T1000 (cell line): ENCODE results near the gene SRA1.
A peak's percentile ranks its signal among the peaks of the same experiment; 100 is the strongest.
"Not testable (repeated sequence)": the region's sequence is repeated elsewhere in the genome, so short reads cannot be mapped to it uniquely, and the experiment has no call there.

ENCODE experiments used
- DNase-seq: peaks from one replicate; lab custom pipeline; 2025; ENCODE audit warnings: mixed read lengths; lab: John Stamatoyannopoulos, UW

SRA1 gene

DNA sequence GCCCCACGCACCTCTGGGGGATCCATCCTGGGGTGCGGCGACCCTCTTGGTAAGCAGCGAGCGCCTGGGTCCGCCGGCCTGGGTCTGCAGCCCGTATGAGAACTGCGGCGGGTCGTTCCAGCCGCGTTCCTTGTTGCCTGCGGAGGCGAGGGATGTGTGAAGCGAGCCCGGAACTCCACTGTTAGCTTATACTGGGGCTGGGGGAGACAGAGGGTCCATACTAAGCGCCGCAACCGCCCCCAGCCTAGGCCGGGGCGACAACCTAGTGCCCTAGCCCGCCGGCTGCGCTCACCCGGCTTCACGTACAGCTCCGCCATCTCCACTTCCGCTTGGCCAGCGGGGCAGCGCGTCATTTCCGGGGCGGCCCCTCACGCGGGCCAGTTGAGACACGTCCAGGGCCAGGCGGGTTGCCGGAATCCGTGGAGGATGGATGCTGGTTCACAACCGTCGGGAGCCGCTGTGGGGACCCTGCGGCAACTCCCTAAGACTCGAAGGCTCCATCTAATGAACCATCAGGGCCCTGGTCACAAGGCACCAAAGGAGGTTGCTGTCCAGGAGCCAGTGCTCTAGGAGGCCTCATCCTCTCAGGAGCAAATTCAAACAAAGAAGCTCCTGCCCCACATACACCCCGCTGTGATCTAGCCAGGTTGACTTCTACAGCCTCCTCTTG, at the start of gene SRA1:
Gene SRA1, minus strand, starts transcription at position 338 of the 670 bp plus-strand sequence. Its CDS starts 21 bp downstream, at position 317.
- peak; percentile 80 for DNase-seq

DNA sequence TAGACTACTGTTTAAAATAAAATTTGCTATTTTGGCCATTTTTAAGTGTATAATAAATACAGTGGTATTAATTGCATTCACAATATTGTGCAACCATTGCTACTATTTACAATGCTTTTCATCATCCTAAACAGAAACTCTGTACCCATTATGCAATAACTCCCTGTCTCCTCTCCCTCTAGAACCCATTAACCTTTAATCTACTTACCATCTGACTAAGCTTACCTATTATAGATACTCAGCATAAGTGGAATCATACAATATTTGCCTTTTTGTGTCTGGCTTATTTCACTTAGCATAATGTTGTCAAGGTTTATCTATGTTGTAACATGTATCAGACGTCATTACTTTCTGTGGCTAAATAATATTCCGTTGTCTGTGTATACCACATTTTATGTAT, 49.8 kb upstream of the SRA1 start:
- no peak for DNase-seq

DNA sequence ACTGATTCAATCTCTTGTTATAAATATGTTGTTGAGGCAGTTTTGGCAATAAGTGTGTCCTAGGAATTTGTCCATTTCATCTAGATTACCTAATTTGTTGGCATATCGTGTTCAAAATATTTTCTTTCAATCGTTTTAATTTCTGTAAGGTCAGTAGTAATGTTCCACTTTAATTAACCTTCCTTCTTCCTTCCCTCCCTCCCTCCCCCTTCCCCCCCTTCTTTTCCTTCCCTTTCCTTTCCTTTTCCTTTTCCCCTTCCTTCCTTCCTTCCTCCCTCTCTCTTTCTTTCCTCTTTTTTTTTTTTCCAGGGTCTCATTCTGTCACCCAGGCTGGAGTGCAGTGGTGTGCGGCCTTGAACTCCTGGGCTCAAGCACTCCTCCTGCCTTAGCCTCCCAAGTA, 48.6 kb upstream of the SRA1 start:
- no peak for DNase-seq

DNA sequence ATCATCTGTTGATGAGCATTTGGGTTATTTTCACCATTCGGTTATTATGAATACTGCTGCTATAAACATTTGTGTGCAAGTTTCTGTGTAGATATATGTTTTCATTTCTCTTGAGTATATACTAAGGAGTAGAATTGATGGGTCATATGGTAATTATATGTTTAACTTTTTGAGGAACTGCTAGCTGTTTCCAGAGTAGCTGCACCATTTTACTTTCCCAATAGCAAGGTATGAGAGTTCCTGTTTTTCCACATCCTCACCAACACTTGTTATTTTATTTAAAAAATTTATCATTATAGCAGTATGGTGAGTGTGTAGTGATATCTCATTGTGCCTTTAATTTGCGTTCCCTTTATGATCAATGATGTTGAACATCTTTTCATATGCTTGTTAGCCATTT, 46.5 kb upstream of the SRA1 start:
- DNase-seq: no peak

DNA sequence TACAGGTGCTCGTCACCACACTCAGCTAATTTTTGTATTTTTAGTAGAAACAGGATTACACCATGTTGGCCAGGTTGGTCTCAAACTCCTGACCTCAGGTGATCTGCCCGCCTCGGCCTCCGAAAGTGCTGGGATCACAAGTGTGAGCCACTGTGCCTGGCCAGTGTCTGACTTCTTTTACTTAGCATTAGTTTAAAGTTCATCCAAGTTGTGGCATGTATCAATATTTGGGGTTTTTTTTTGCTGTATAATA, 46.1 kb upstream of the SRA1 start:
- not testable (repeated sequence) for DNase-seq

DNA sequence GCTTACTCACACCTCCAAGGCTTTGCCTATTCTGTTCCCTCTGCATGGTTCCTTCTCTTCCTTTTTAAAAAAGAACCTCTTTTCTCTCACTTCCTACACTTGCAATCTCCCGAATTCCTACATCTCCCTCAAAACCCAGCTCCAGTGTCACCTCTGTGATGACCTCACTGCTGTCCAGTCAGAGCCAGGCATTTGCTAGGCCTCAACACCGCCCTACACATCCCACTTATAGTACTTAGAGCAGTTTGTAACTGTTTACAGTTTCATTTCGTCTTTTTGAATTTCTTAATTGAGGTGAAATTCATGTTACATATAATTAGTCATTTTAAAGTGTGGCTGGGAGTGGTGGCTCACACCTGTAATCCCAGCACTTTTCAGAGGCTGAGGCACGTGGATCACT, 44.9 kb upstream of the SRA1 start:
- DNase-seq: no peak

DNA sequence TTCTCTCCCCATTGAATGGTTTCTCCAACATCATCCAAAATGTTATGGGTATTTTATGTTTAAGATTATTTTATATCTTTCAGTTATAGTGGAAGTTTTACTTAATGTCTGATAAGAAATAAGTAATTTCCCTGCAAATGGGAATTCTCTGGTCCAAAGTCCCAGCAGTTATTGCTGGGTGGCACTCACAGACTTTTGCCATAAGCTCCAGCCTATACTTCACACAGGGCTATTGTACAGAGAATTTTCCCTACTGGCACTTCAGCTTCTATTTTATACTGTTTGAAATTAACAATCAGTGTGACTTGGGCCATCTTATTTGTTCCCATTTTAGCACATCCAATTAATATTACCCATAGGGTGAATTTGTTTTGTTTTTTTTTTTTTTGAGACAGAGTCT, 42.8 kb upstream of the SRA1 start:
- DNase-seq: no peak

DNA sequence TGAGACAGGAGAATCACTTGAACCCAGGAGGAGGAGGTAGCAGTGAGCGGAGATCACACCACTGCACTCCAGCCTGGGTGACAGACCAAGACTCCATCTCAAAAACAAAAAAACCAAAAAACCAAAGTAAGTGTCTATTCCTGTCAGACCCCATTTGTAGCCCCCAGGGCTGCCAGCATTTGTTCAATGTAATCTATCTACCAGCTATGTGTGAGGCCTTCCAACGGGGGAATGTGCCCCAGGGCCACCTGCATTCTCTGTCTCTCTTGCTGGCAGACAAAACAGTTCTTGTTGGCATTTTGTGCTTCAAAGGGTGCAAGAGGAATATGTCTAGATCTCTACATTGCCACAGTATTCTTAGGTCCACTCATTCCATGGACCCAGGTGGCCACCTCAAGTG, 41.6 kb upstream of the SRA1 start:
- no peak for DNase-seq

DNA sequence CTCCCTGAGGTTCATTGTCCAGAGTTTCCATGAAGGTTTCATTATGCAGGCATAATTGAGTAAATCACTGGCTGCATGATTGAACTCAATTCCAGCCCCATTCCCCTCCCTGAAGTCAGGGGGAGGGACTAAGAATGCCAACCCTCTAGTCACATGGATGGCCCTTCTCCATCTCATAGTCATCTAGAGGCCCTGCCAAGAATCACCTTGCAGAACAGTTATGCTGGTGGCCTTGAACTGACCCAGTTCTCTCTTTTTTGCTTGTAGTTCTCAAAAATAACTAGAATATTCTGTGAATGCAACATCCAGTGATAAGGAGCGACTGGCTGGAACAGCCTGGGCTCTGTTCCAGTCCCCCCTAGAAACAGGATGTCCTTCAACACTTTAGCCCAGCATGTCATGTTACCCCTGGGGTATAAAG, 39.1 kb upstream of the SRA1 start:
- no peak for DNase-seq

DNA sequence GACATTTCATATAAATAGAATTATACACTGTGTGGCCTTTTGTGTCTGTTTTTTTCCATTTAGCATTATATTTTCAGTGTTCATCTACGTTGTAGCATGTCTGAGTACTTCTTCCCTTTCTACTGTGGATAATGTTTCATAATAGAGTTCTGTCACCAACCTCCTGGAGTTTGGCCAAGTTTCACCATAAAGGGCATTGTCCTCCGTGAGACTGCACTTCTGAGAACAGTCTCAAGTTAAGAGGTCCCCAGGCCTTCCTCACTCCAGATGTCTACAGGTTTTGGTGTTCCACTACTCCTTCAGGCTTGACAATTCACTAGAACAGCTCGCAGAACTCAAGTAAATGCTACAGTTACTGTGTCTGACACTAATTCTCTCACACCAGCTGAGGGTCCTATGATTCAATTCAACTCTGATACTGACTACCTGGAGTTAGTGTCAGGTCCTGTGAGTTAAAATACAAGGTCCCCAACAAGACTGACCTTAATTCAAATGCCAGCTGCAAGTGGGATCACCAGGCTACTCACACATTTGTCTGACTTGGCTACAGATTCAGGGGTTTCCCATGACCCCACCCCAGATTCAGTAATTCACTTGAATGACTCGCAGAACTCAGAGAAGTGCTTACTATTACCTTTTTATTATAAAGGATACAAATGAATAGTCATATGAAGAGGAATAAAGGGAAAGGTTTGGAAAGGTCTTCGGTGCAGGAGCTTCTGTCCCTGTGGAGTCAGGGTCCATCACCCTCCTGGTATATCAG, 38.4 kb upstream of the SRA1 start:
- no peak for DNase-seq

DNA sequence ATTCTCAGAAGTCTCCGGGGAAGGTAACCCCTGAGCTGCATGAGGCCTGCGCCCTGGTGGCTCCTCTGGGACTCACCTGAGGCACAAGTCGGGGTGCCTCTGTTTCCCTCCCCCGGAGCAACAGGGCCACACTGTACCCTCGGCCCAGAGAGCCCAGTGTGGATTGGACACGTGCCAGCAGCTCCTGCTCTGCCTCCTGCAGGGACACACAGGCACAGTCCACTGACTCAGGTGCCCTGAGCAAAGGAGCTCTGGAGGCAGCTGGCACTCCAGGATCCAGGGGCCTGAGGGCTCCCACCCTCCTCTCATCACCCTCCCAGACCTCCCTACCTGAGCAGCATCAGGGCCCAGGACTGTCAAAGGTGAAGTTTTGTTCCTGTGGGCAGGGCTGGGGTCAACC, 36.9 kb upstream of the SRA1 start:
- DNase-seq: no peak

DNA sequence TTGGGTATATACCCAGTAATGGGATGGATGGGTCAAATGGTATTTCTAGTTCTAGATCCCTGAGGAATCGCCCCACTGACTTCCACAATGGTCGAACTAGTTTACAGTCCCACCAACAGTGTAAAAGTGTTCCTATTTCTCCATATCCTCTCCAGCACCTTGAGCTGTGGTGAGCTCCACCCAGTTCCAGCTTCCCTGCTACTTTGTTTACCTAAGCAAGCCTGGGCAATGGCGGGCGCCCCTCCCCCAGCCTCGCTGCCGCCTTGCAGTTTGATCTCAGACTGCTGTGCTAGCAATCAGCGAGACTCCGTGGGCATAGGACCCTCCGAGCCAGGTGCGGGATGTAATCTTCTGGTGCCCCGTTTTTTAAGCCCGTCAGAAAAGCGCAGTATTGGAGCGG, 35.8 kb upstream of the SRA1 start:
- DNase-seq: not testable (repeated sequence)

DNA sequence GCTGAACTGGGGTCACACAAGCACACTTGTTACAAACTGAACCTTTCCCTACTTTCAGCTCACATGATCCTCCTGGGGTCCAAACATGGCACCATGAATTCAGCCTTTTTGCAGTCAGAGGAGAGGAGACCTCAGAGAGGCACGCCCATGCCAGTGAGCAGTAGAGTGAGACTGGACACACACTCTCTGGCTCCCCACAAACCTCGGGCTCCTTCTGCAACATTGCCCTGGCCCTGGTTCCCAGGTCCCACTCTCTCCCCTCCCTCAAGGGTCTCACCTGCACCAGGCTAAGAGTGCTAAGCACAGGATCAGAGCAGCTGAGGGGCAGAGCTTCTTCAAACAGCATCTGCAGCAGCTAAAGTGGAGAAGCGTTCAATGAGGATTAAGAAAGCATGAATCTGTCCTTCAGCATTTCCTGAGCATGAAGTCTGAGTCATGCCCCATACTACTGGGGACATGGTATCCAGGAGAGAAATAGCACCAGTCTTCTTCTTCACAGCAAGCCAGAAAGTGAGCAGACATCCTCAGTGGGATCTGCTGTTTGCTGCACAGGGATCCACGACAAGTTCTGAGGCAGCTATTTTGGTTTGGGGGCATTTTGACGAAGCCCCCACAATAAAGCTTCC, 34.6 kb upstream of the SRA1 start:
- DNase-seq: no peak

DNA sequence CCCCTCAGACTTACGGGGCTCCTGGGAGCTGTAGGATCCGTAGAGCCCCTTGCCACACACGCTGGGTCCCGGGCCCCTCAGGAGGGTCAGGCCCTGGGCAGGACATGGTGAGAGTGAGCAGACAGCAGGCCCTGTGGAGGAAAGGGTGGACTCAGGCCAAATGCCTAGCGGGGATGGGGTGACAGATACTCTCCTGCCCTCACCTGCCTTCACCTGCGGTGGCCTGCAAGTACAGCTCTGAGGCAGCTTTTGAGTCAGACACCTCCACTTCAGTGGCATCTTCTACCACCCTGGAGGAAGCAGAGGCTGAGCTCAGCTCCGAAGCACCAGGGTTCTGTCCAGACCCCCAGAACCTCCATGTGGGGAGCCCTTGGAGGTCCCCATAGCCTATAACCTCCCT, 33.6 kb upstream of the SRA1 start:
- DNase-seq: no peak

DNA sequence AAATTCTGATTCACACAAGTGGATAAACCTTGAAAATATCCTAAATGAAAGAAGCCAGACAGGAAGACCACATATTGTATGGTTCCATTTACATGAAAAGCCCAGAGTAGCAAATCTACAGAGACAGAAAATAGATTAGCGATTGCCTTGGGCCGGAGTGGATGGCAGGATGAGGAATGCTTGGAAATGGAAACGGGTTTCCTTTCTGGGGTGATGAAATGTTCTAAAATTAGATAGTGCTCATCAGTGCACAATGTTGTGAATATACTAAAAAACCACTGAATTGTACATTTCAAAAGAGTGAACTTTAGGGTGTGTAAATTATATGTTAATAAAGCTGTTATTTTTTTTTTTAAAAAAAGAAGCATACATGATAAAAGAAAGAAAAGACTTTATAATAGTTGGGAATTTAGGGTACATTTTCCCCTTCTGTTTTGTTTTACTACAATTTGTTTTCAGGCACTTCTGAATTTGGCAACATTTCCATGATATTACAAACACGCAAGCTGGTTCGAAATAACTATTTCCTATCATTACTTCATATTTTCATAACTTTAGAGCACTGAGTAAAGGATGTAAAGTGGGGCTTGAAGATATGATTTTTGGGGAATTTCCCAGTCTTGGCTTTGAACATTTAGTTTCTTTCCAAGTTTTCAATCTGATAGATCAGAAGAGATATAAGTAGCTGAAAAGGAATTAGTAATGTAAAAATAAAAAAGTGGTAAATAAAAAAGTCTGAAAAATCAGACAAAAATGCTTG, 31.2 kb upstream of the SRA1 start:
- DNase-seq: no peak

DNA sequence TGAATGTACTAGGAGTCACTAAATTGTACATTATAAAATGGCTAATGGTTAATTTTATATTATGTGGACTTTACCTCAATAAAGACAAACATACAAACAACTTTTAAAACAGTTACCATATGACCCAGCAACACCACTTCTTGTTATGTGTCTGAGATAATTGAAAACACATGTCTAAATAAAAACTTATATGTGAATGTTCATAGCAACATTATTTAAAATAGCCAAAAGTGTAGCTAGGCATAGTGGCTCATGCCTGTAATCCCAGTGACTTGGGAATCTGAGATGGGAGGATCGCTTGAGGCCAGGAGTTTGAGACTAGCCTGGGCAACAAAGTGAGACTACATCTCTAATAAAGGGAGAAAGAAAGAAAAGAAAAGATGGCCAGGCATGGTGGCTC, 30.2 kb upstream of the SRA1 start:
- no peak for DNase-seq

DNA sequence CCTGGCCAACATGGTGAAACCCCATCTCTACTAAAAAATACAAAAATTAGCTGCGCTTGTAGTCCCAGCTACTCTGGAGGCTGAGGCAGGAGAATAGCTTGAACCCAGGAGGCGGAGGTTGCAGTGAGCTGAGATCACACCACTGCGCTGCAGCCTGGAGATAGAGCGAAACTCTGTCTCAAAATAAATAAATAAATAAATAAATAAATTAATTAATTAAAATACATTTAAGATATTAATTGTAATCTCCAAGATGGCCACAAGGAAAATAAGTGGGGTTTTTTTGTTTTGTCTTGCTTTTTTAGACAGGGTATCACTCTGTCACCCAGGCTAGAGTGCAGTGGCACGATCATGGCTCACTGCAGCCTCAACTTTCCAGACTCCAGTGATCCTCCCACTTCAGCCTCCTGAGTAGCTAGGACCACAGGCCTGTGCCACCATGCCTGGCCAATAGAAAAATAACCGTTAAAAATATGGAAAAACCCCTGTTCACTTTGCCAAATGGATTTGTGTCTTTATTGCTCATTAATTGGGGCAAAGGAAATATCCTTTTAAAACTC, 22.0 kb upstream of the SRA1 start:
- DNase-seq: not testable (repeated sequence)

DNA sequence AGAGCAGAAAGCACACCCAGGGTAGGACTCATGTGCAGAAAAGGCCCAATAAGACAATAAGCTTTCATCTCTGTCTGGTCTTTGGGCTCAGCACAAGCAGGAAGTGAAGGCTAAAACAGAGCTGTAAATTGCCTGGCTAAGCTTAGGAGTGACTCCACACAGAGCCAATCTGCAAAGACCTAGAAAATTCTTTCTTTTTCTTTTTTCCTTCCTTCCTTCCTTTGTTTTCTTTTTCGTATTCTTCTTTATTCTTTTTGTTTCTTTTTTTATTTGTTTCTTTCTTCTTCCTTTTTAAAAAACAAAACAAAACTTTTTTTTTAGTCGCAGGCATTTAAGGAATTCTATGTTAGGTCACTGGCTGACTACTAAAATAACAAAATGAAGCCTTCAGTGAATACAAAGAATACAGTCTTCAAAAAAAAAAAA, 19.5 kb upstream of the SRA1 start:
- DNase-seq: no peak

DNA sequence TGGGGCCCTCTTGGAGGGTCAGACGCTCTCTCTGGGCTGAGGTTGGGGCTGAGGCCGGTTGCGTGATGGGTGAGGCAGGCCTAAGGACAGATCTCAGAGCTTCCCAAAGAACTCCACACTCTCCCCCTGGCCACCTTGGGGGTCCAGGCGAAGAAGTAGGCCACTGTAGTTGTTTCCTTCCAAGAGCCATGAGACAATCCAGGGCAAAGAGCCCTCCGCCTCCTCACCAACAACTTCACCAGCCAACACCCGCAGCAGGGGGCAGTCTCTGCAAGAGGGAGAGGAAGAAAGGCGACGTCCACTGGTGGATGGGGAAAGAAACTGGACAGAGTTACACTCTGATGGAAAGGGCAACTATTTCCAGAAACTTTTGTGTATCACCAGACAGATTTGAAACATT, 18.0 kb upstream of the SRA1 start:
- DNase-seq: no peak

DNA sequence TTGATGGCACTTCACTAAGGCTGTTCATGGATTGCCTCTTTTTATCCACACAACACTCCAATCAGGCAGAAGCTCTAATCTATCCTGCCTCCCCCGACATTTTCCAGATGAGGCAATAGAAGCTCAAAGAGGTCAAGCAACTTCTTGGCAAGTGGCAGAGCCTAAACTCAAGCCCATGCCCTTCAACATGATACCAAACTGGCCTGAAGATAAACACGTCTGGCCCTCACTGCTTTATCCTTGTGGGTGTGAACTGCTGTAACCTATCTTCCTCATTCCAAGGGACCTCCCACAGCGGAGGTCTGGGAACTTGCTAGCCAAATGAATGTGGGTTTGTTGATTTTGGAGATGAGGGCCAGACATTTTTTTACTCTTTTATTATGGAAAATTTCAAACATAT, 16.9 kb upstream of the SRA1 start:
- no peak for DNase-seq

DNA sequence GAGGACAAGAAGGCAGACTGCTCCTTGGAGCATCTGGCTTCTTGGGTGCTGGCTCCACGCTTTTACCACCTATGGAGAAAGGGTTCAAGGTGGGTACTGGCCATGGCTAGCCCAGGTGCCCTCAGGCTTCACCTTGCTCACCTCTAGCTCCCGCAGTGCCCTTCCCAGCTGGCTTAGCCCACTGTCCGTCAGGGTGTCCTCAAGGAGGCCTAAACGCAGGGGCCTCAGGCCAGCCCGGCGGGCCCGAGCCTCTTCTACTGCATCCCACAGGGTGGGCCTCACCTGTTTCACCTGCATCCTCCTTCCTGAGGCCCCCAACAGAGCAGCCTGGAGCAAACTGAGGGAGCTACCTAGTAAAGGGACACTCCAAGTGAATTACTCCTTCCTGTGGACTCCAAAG, 16.4 kb upstream of the SRA1 start:
- DNase-seq: no peak

DNA sequence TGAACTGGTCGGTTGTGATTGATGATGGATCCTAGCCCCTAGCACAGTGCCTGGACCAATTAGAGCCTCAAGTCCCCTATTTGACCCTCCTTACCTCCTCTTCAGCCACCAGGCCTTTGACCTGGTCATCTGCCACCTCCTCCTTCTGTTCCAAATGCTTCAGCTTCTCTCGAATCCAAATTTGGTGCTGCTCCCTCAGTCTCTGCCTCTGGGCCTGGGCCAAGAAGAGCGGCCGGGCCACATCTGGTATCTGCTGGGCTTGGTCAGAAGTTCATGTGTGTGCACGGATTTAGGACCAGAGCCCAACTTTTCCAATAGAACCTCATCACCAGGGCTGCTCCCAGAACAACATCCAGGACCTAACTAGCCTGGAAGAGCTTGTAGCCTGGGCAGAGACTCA, 13.8 kb upstream of the SRA1 start:
- no peak for DNase-seq

DNA sequence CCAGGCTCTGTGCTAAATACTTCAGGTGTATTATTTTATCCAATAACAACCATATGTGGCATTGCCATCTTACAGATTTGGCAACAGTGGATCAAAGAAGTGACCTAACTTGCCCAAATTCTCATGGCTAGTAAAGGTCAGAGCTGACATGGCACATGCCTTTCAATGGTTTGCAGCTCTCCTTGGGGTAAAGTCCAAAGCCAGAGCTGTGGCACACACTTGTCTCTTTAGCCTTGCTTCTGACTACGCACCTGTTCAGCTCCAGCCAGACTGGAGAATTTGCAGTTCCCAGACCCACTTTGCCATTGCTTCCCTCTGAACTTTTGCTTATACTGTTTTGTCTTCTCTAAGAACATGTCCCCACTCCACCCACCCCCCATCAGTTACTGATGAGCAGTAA, 13.2 kb upstream of the SRA1 start:
- no peak for DNase-seq
